ENCODE measurements around the gene MCHR1.
A peak's percentile ranks its signal among the peaks of the same experiment; 100 is the strongest.
"Not testable (repeated sequence)": the region's sequence is repeated elsewhere in the genome, so short reads cannot be mapped to it uniquely, and the experiment has no call there.

Gene MCHR1, protein sequence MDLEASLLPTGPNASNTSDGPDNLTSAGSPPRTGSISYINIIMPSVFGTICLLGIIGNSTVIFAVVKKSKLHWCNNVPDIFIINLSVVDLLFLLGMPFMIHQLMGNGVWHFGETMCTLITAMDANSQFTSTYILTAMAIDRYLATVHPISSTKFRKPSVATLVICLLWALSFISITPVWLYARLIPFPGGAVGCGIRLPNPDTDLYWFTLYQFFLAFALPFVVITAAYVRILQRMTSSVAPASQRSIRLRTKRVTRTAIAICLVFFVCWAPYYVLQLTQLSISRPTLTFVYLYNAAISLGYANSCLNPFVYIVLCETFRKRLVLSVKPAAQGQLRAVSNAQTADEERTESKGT

DNA sequence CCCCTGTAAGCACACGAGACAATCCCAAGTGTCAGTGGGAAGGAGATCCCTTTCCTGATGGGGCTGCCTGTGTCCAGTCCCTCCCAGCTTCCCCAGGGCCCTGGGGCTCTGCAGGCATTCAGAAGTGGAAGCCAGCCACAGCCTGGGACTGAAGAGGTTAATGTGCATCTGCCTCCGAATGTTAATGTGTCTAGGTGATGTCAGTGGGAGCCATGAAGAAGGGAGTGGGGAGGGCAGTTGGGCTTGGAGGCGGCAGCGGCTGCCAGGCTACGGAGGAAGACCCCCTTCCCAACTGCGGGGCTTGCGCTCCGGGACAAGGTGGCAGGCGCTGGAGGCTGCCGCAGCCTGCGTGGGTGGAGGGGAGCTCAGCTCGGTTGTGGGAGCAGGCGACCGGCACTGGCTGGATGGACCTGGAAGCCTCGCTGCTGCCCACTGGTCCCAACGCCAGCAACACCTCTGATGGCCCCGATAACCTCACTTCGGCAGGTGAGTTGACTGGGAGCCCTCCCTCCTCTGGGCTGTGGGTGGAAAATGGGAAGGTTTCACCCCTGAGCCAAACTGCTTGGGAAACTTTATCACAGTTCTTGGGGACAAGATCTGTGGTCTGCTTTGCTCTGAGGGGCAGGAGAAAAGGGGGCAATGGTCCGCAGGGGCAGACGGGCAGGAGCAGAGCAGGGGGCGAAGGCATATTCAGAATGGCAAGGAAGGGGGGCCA is at the start of gene MCHR1:
MCHR1 (plus strand) TSS at position 236 of the 715 bp plus-strand sequence; CDS start at position 405, 169 bp downstream.
- DNase-seq = peak; percentile 78

DNA sequence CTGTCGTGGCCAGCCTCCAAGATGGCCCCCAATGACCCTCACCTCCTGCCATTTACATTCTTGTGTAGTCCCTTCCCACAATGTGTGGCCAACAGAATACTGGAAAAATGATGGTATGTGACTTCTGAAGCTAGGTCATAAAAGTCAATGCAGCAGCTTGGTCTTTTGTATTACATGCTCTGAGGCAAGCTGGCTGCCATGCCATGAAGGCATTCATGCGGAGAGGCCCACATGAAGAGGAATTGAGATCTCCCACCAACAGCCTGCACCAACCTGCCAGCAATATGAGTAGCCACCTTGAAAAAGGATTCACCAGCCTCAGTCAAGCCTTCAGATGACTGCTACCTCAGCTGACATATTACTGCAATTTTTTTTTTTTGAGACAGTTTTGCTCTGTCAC is 47.4 kb upstream of the MCHR1 start:
- DNase-seq = no peak

DNA sequence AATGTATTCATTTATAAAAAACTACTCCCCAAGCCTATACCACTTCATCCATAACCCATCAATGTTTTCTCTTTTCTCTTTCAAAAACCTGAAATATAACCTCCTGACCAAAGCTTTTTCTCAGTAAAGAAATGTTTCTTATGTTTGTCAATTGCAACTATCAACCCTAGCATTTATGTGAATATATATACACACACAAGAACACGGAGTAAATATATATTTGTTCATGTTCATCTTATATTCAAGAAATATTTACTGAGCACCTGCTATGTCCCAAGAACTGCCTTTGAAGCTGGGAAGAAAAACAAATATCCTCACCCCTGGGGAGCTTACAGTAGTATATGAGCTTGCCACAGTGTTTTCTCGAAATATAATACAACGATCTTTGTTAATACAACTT is 46.2 kb upstream of the MCHR1 start:
- DNase-seq = no peak

DNA sequence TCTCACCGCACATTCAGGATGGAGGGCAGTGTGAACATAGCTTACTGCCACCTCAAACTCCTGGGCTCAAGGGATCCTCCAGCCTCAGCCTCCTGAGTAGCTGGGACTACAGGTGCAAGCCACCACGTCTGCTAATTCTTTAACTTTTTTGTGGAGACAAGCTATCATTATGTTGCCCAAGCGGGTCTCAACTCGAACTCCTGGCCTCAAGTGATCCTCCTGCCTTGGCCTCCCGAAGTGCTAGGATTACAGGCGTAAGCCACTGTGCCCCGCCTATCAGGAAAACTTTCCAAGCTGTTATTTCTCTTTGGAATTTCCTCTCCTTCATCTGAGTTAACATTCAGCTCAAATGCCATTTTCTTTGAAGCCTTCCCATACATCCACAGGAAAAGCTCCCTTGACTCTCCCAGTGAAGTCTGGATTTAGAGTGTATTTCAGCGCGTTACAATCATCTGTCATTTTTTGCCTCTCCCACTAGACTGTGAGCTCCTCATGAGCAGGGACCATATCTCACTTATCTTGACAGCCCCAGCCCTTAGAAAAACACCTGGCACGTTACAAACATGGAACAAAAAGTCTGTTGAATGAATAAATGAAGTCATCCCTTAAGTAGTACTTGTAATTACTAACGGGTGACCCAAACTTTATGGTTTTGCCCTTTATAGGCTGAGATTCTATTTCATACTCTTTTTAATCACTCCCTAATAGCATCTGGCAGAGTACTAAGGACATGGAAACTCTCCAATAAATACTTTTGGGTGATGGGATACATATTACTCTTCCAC is 45.0 kb upstream of the MCHR1 start:
- DNase-seq = no peak

DNA sequence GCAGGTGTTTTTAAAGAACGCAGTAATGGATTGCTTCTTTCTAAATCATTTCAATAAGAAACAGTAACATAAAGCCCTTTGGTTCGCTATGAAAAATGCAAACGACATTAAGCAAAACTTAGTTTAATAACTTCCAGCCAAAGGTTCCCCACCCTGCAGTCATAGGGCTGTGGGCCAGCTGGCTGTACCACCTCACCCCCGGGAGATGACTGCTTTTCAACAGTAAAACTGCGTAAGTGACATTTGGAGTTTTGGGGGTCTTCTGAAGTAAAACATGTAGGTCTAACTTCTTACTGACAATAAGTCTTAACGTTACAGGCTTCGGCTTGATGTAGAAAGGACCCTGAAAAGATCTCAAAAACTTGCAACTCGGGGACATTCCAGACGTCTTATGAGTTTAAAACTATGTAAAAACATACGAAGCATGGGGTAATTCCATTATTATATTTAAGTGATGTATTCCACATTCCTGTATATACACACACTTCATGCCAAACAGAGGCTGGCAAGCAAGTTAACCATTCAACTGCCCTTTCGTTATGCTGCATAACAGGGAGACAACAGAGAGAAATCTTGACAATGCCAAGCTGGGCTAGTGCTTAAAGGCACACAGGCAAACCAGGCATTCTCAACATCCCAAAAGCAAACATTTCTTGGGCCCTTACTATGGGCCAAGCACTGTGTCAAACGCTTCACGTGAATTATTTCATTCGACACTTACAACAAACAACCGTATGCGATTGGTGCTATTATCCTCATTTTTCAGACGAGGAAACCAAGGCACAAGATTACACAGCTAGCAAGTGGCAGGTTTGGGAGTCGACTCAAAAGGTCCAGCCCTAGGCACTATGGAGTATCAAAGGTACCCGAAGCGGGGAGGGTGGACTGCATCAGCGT is 44.0 kb upstream of the MCHR1 start:
- peak; percentile 16 for DNase-seq

DNA sequence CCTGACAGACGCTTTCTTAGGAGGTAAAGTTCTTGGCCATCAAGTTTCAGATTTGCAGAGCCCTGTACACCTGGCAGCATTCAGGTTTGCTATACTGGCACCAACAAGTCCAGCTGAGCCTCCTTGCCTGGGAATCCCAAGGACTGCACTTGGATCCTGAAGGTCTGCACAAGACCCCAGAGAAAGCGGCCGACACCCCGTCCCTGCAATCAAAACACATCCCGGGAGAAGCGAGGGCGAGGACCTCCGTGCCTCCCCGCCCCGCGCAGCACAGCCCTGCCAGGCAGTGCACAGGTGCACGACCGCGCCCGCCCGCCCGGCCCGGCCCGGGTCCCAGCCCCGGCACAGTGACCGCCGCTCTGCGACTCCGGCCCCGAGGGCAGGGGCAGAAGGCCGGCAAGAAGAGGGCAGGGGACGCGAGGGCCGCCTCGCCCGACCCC is 43.3 kb upstream of the MCHR1 start:
- DNase-seq = no peak

DNA sequence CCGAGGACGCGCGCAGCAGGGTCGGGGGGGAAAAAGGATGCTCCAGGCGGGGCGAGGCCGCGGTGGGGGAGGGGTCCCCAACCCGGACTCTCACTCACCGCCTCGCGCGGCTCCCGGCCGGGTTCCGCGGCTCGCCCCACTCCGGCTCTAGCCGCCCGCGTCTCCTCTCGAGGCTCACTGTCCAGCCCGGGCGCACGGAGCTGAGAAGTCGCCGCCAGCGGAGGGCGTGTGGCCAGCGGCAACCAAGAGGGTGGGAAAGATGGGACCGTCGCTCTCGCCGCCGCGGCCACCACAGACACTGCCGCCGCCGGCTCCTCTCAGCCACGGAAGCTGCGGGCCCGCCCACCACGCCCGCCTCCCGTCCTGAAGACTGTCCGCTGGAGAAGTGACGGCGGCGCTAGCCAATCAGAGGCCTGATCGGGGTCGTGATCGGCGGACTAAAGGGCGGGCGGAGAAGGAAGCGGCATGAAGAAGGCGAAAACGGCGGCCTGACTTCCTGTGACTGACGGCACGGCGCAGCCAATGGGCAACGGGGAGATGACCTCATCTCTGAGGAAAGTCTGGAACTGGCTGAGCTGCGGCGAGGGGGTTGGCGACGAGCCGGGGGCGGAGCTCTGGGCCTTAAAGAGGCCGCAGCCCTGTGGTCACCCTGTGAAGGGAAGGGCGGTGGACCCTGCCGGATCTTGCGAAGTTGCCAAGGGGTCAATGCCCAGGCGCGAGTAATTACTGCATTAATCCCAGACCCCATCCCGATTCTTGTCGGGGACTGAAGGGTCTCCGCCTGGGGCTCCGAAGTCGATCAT is 42.7 kb upstream of the MCHR1 start, which contains the start of gene MRTFA:
MRTFA (minus strand) TSS at position 340 of the 803 bp plus-strand sequence.
- peak; percentile 99 for DNase-seq

DNA sequence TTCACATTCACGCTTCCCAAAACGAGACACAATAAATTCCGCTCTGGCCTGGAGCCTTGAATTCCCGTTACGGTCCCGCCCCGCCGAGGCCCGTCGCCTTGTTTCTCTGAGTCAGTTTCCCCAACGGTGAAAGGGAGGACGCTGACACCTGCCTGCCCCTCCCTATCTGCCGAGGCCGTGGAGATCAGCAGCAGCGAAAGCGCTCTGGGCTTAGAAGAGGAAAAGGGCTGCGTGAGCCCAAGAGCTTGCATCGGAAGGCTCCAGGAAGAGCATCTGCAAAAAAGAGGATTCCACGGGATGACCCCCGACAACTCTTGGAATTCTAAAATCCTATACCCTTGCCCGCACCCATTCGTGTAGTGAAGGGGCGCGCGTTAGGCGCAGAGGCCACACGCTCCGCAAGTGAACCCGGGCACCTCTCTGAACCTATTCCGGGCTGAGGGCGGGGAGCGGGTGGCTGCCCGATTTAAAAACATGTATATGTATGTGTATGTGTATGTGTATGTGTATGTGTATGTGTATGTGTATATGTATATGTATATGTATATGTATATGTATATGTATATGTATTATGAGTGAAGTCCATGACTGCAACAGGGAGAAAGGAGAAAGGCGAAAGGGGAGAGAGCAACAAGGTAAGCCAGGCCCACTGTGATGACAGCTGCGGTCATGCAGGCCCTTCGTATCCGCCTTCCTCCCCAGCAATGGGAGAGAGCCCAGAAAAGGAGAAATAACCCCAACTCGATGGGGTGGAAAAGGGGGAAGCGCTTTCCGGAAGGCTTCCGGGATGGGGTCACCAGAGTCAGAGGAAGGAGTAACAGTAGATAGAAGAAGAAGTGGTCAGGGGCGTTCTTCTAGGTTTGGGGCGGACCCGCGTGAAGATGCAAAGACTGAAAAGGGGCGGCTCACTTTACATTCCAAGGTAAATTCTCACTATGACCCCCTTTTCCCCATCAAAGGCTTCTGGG is 41.8 kb upstream of the MCHR1 start:
- peak; percentile 31 for DNase-seq

DNA sequence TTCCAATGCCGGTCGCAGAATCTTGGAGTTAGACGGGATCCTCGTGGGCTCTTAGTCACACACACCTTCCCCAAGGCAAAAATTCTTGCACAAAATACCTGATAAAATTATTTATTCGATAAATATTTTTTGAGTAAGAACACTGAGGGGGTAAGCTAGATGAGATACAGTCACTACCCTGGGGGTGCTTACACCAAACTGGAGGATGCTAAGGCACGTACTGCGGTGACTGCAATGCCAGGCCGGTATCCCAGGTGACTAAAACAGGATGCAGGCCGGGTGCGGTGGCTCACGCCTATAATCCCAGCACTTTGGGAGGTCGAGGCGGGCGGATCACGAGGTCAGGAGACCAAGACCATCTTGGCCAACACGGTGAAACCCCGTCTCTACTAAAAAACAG is 41.0 kb upstream of the MCHR1 start:
- no peak for DNase-seq

DNA sequence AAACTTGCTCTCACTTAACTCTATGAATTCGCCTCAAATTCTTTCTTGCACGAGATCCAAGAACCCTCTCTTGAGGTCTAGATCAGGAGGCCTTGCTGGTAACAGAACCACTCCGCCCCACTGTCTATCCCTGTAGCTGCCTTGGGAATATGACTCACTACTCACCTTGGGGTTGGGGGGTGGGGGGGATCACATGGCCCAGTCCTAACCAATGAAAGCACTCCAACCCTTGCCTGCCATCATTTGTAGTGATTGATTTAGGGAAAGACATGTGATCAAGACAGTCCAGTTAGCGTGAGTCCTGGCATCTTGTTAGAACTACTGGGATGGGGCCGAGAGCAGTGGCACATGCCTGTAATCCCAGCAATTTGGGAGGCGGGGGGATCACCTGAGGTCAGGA is 38.0 kb upstream of the MCHR1 start:
- no peak for DNase-seq

DNA sequence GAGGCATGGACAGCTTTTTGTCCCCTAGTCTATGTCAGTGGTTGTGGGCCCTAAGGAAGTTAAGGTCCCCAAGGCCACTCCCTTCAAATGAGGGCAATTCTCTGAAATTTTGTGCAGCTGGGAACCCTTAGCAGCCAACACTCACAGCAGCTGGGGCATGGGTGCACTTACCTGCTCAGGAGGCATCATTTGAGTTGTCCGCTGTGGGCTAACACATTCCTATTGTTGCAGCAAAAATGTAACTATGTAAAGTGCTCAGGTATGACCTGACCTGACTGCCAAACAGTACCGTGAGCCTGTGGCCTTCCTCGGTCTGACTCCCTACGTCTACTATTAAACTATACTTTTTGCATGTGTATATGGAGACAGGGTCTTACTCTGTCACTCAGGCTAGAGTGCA is 37.0 kb upstream of the MCHR1 start:
- DNase-seq = no peak

DNA sequence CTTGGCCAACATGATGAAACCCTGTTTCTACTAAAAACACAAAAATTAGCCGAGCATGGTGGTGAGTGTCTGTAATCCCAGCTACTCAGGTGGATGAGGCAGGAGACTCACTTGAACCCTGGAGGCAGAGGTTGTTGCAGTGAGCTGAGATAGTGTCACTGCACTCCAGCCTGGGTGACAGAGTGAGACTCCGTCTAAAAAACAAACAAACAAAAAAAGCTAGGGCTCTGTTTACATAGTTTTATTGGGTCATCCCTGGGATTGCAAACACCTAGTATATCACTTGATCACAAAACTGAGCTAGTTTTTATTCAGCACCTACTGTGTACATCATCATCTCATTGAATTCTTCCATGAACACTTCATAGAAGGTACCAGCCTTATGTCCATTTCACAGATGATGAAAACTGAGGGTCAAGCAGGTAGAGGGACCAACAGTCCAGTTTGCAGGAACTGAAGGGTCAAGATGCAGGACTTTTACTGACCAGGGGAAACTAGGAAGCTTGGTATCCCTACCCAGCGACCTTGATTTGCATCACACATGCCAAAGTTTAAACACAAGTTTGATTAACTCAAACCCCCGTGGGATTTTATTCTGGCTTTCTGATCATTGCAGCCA is 33.6 kb upstream of the MCHR1 start:
- no peak for DNase-seq

DNA sequence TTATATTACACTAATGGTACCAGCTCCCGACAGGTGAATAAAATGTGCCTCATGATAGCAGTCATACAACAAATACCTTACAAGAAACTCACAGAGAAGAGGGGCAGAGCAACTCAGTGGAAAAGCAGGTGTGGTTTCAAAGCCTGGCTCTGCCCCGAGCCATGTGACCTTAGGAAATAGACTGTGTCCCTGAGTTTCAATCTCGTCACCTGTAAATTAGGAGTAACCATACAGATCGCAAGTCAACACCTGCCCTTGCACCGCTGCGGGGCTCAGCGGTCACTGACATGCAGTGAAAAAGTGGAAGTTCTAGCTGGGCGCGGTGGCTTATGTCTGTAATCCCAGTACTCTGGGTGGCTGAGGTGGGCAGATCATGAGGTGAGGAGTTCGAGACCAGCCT is 30.9 kb upstream of the MCHR1 start:
- DNase-seq = no peak

DNA sequence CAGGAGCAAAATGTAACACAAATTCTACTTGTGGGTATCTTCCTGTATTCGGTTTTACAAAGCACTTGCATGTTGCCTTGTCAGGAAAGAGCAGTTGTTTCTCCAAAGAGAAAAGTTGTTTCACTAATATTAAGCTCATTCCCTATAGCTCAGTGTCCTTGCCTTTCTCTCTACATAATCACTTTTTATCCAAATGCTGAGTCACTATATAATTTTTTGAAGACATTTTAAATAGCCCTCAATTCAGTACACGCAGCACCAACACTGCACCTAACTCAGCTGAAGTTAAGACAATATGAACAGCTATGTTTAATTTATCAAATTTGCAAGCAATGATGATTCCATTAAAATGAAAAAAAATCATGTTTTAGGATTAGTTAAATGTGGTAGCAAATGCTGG is 28.2 kb upstream of the MCHR1 start:
- DNase-seq = no peak

DNA sequence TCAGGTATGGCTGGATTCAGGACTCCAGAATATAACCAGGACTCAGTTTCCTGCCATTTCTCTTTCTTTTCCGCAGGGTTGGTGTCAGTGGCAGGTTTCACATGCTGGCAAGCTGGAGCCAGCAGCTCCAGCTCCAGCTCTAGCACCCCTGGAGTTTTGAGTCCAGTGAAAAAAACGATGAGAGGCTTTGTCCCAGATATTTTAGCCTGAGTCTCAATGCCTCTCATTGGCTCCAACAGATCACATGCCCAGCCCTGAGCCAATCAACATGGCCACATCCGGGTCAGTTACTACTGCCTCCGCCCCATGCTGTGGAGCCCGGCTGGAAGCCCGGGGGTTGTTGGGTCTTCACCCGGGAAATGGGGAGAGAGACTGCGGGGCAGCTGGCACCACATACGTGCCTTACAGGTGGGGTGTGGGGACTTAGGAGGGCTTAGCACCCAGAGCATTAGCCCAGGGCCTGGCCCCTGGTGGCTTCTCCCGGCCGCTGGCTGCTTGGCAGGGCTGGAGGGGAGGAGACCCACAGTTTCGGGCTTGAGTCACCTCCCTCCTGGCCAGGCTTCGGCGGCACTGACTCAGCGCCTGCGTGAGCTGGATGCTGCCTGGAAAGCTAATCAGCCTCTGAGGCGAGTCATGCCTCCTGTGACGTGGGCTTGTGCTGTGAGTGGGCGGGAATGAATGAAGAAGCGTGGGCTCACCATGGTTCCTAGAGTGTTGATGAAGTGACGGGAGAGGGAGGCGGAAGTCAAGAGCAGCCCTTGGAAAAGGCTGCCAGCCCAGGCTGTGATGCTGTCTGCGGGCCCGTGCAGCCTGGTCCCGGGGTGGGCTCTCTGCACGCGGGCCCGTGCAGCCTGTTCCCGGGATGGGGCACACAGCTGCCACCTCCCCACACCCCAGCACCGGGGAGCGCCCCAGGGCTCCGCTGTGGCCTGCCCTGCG is 27.5 kb upstream of the MCHR1 start:
- peak; percentile 89 for DNase-seq

DNA sequence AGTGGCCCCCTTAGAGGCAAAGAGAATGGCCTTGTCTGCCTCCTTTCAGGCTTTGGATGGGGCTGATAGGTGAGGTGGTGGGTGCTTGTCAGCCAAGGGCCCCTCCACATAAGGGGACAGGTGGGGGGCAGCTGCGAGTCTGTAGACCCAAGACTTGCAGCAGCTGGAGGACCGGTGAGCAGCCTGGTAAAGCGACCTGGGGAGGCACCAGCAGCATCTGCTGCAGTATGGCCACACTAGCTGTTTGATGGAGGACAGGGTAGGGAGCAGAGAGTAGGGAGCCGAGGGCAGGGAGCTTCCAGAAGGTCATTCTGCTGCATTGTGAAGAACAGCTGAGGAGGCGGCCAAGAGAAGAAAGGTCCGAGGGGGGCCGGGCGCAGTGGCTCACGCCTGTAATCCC is 25.9 kb upstream of the MCHR1 start:
- no peak for DNase-seq

DNA sequence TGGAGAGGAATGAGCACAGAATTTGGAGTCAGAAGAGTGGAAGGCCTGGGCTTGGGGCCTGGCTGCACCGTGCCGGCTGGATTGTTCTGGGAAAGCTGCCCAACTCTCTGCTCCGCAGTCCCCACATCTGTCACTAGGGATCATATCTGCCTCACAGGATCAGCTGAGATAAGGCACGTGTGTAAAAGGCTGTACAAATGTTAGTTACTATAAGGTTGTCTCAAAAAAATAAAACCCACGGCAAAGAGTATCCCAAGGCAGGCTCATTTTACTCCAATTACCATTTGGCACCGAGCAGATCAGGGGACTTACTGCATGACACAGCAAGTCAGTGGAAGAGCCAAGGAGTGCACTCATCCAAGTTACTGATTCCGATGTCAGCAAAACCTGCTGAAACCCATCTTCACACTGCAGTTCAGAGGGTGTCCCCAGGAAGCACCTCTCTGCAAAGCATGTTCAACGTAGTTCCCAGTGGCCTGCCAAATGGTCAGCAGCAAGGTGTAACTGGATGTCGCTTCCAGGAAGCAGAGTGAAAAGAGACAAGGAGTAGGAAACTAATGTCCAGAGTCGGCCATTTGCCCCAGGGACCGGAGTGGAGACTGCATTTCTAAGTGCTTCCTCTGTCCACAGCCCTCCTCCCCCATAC is 24.6 kb upstream of the MCHR1 start:
- peak; percentile 54 for DNase-seq

DNA sequence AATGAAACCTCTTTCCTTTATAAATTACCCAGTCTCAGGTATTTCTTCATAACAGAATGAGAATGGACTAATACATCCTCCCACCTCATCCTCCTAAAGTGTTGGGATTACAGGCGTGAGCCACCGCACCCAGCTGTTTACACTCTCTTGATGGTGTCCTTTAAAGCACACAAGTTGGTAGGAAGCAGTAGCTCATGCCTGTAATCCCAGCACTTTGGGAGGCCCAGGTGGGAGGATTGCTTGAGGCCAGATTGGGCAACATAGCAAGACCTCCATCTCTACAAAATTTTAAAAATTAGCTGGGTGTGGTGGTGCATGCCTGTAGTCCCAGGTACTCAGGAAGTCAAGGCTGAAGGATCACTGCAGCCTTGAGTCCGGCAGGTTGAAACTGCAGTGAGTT is 23.3 kb upstream of the MCHR1 start:
- not testable (repeated sequence) for DNase-seq
